Astrocyte of the cerebellum (primary cell): ENCODE data around the gene ANKMY1.

ENCODE experiments used
- DNase-seq: peaks from one replicate; pipeline ENCODE4 v3.0.0-alpha.2; 2011; ENCODE audit warnings: low read depth
- H3K4me3 ChIP-seq: 2 replicates; pipeline ENCODE4 v1.5.1; 2011; ENCODE audit warnings: mild to moderate bottlenecking, low read depth, low read length, moderate library complexity
- in situ Hi-C: cut with HindIII; loops from 2 replicates; pipeline ENCODE4 v1.10.0; 2017; ENCODE audit warnings: low sequenced_read_pairs
- TF ChIP-seq, protein P1 (sequence below): IDR thresholded peaks from 2 replicates; pipeline ENCODE4 v1.5.1; 2012; ENCODE audit warnings: low read length, low read depth, moderate library complexity, mild to moderate bottlenecking; ENCODE audit errors: missing control alignments

Gene ANKMY1

GRCh38 chr2:240469239-240469636 is 88.5 kb downstream of the ANKMY1 start:
- no peak for DNase-seq
- in situ Hi-C loops: no loop called here
- no peak overlapping the region for H3K4me3 ChIP-seq
- TF ChIP-seq, protein P1, sequence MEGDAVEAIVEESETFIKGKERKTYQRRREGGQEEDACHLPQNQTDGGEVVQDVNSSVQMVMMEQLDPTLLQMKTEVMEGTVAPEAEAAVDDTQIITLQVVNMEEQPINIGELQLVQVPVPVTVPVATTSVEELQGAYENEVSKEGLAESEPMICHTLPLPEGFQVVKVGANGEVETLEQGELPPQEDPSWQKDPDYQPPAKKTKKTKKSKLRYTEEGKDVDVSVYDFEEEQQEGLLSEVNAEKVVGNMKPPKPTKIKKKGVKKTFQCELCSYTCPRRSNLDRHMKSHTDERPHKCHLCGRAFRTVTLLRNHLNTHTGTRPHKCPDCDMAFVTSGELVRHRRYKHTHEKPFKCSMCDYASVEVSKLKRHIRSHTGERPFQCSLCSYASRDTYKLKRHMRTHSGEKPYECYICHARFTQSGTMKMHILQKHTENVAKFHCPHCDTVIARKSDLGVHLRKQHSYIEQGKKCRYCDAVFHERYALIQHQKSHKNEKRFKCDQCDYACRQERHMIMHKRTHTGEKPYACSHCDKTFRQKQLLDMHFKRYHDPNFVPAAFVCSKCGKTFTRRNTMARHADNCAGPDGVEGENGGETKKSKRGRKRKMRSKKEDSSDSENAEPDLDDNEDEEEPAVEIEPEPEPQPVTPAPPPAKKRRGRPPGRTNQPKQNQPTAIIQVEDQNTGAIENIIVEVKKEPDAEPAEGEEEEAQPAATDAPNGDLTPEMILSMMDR: no peak

DNA sequence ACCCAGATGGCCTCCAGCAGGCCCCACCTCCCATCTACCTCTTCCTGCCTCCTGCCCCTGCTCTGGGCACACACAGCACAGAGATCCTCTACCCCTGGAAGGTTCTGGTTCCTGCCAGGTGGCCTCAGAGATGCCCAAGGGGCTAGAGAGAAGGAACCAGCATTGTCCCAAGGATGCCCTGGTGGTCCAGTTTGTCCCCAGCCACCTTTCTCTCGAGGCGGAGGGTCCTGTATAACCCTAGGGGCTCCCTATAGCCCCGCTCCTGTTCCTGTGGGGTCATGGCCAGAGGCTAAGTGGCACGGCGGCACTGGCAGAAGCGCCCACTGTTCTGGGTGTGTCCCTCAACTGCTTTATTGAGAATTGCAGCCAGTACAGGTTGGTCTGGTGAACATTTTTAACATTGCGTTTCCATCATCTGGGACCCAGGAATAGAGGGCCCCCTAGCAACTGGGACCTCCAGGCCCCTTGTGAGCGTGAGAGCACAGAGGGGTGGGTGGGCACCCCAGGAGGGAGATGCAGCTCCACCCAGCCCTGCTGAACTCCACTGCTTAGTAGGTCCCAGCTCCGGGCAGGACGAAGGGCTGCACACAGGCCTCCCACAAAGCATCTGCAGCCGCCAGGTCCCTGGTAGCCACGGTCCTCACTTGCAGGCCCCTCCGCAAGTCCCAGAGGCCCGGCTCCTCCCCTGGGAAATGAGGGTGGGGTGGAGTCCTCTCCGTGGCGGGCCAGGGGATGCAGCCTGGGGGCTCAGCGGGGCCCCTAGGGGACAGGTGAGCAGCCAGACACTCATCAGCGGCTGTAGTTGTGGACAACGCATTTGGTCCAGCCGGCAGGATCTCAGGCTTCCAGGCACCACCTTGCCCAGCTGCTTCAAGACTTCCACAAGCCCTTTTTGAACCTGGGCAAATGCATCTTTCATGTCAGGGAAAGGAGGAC is 89.2 kb downstream of the ANKMY1 start:
- TF ChIP-seq, protein P1: no peak
- no peak overlapping the region for H3K4me3 ChIP-seq
- in situ Hi-C loops: no loop called here
- no peak for DNase-seq

DNA sequence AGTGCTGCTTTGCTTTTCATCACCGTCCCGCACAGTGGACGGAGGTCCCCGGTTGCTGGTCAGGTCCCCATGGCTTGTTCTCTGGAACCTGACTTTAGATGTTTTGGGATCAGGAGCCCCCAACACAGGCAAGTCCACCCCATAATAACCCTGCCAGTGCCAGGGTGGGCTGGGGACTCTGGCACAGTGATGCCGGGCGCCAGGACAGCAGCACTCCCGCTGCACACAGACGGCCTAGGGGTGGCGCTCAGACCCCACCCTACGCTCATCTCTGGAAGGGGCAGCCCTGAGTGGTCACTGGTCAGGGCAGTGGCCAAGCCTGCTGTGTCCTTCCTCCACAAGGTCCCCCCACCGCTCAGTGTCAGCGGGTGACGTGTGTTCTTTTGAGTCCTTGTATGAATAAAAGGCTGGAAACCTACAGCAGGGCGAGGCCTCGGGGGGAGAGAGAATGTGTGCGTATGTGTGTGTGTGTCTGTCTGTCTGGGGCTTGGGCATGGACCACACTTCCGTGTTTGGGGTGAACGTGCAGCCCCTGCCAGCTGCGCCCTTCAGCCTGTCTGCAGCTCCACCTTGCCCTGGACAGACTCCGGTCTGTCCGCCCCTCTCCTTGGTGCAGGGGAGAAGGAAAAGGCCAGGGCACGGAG is 90.0 kb downstream of the ANKMY1 start:
- no peak overlapping the region for H3K4me3 ChIP-seq
- in situ Hi-C loops: no loop called here
- TF ChIP-seq, protein P1: no peak
- no peak for DNase-seq

GRCh38 chr2:240467149-240467642 is 90.6 kb downstream of the ANKMY1 start:
- no peak overlapping the region for H3K4me3 ChIP-seq
- no peak for DNase-seq
- in situ Hi-C loops: no loop called here
- TF ChIP-seq, protein P1: no peak

DNA sequence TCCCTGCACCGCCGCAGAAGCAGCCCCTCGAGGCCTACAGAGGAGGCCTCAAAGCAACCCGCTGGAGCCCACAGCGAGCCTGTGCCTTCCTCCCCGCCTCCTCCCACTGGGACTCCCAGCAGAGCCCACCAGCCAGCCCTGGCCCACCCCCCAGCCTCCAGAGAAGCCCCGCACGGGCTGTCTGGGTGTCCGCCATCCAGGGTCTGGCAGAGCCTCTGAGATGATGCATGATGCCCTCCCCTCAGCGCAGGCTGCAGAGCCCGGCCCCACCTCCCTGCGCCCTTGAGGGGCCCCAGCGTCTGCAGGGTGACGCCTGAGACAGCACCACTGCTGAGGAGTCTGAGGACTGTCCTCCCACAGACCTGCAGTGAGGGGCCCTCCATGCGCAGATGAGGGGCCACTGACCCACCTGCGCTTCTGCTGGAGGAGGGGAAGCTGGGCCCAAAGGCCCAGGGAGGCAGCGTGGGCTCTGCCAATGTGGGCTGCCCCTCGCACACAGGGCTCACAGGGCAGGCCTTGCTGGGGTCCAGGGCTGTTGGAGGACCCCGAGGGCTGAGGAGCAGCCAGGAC is 91.1 kb downstream of the ANKMY1 start:
- TF ChIP-seq, protein P1: no peak
- in situ Hi-C loops: no loop called here
- no peak overlapping the region for H3K4me3 ChIP-seq
- no peak for DNase-seq

GRCh38 chr2:240465765-240466578 is 91.8 kb downstream of the ANKMY1 start:
- no peak for DNase-seq
- TF ChIP-seq, protein P1: no peak
- in situ Hi-C loops: no loop called here

More at GRCh38 chr2:240465765-240466578, 91.8 kb downstream of the ANKMY1 start:
- no peak overlapping the region for H3K4me3 ChIP-seq
